B cell (primary cell): ENCODE measurements around the gene ITGA5. TPM values are rescaled to one million over a fixed set of nuclear protein-coding genes. Genes with fewer than 3 reads are reported as not detected.

Source experiments
- ATAC-seq: fragments of 200-7000 bp; cut with Tn5 transposase; one replicate; pipeline ENCODE4 v1.10.0; 2021; ENCODE audit warnings: low read depth, mild to moderate bottlenecking, moderate number of reproducible peaks, moderate library complexity
- CTCF ChIA-PET: fragments of 350-600 bp; sonication (Branson Sonifier 250); formaldehyde crosslinking; loops from one replicate; lab custom pipeline; 2021; ENCODE audit warnings: antibody characterized with exemption, inconsistent platforms; lab: Charles Lee
- POLR2A ChIA-PET: fragments of 350-600 bp; sonication (Branson Sonifier 250); formaldehyde crosslinking; loops from one replicate; lab custom pipeline; 2021; ENCODE audit warnings: antibody characterized with exemption; lab: Charles Lee
- DNase-seq: peaks from one replicate; pipeline ENCODE4 v3.0.0; 2013
- H2AFZ ChIP-seq: 2 replicates; pipeline ENCODE4 v1.6.1; 2012; ENCODE audit warnings: mild to moderate bottlenecking, low read depth, low read length; ENCODE audit not compliant: insufficient read depth, poor library complexity, severe bottlenecking
- H3K27ac ChIP-seq, 2 donors: 1 replicate in 1 of 2; 2 replicates in 1 of 2; pipeline ENCODE4 v1.5.1; 2012 to 2013; ENCODE audit warnings: low read length in 2 of 2, mild to moderate bottlenecking in 2 of 2, moderate library complexity in 1 of 2
- H3K27me3 ChIP-seq, 4 experiments: fragments of 200-600 bp in 1 of 4; sonication (generic) in 1 of 4; replicated peaks in 1 of 4; 1 replicate in 2 of 4; 2 replicates in 2 of 4; pipeline versions ENCODE4 v1.6.1 to v1.7.0; 2013 to 2016; ENCODE audit warnings: low read length in 3 of 4, mild to moderate bottlenecking in 2 of 4, mixed read lengths in 1 of 4, moderate library complexity in 1 of 4; ENCODE audit not compliant: insufficient read depth in 4 of 4, control insufficient read depth in 3 of 4; ENCODE audit errors: control extremely low read depth in 1 of 4
- H3K36me3 ChIP-seq, 2 experiments: replicated peaks in 1 of 2; 1 replicate in 1 of 2; 2 replicates in 1 of 2; pipeline versions ENCODE4 v1.6.1 to v1.7.1; 2013; ENCODE audit warnings: low read length in 1 of 2; ENCODE audit not compliant: insufficient read depth in 2 of 2, control insufficient read depth in 1 of 2; ENCODE audit errors: control extremely low read depth in 1 of 2, extremely low read depth in 1 of 2
- H3K4me1 ChIP-seq, 2 donors: fragments of 200-600 bp in 1 of 2; sonication (generic) in 1 of 2; 1 replicate in 1 of 2; 2 replicates in 1 of 2; pipeline versions ENCODE4 v1.5.1 to v1.6.1; 2013 to 2017; ENCODE audit warnings: low read length in 2 of 2; ENCODE audit not compliant: control insufficient read depth in 2 of 2, insufficient read depth in 2 of 2
- H3K4me2 ChIP-seq: replicated peaks from 2 replicates; pipeline ENCODE3; 2012; ENCODE audit warnings: mild to moderate bottlenecking, low read depth, low read length; ENCODE audit not compliant: poor library complexity, severe bottlenecking
- H3K4me3 ChIP-seq, 5 experiments: fragments of 200-600 bp in 1 of 5; sonication (generic) in 1 of 5; 1 replicate in 3 of 5; 2 replicates in 2 of 5; pipeline versions ENCODE4 v1.5.1 to v1.7.0; 2011 to 2016; ENCODE audit warnings: low read length in 4 of 5, mild to moderate bottlenecking in 4 of 5, low read depth in 2 of 5, control low read depth in 1 of 5, moderate library complexity in 1 of 5; ENCODE audit not compliant: insufficient read depth in 1 of 5; ENCODE audit errors: control extremely low read depth in 1 of 5, extremely low read depth in 1 of 5
- H3K79me2 ChIP-seq: fragments of 200-600 bp; sonication (generic); one replicate; pipeline ENCODE4 v1.6.0; 2016; ENCODE audit warnings: low read length; ENCODE audit not compliant: control insufficient read depth, insufficient read depth
- H3K9ac ChIP-seq: fragments of 200-600 bp; sonication (generic); 2 replicates; pipeline ENCODE4 v1.6.1; 2017; ENCODE audit warnings: mild to moderate bottlenecking, low read length, moderate library complexity
- H3K9me3 ChIP-seq, 3 donors: one replicate each; pipeline versions ENCODE4 v1.6.1 to v1.7.1; 2013; ENCODE audit warnings: low read length in 2 of 3; ENCODE audit not compliant: control insufficient read depth in 2 of 3, insufficient read depth in 1 of 3; ENCODE audit errors: control extremely low read depth in 1 of 3
- H4K20me1 ChIP-seq: 2 replicates; pipeline ENCODE4 v1.6.0; 2012; ENCODE audit warnings: mild to moderate bottlenecking, low read length; ENCODE audit not compliant: insufficient read depth, control insufficient read depth, poor library complexity, severe bottlenecking
- H3K27ac Mint-ChIP-seq: one replicate; pipeline ENCODE4 v1.8.0; 2021; ENCODE audit warnings: mixed read lengths
- H3K27me3 Mint-ChIP-seq: one replicate; pipeline ENCODE4 v1.8.0; 2021; ENCODE audit warnings: mixed read lengths
- H3K4me1 Mint-ChIP-seq: one replicate; pipeline ENCODE4 v1.8.0; 2021; ENCODE audit warnings: mixed read lengths
- H3K4me3 Mint-ChIP-seq: one replicate; pipeline ENCODE4 v1.8.0; 2021; ENCODE audit warnings: mixed read lengths
- H3K9me3 Mint-ChIP-seq: one replicate; pipeline ENCODE4 v1.8.0; 2022; ENCODE audit warnings: mixed read lengths; ENCODE audit not compliant: insufficient read depth
- EZH2 ChIP-seq: IDR thresholded peaks from 2 replicates; pipeline ENCODE4 v1.6.1; 2012; ENCODE audit warnings: borderline replicate concordance, low read depth, mild to moderate bottlenecking, moderate library complexity, low read length; ENCODE audit not compliant: insufficient read depth, poor library complexity, severe bottlenecking
- WGBS: methylation state at CpG from one replicate; pipeline ENCODE4 v1.1.5; 2013; ENCODE audit warnings: missing lambda C conversion rate; ENCODE audit not compliant: insufficient coverage; 5-methylcytosine and 5-hydroxymethylcytosine counted together
- intact Hi-C: fragments of 100-400 bp; cut with micrococcal nuclease; formaldehyde crosslinking; loops from one replicate; pipeline ENCODE4 v1.10.0; 2022
- polyA plus RNA-seq: library from polyadenylated mRNA; depleted of rRNA; stranded (reverse); fragments of >200 nt; gene quantifications from 2 replicates; pipeline ENCODE4 v1.2.3, GENCODE V29; 2012
- total RNA-seq, 2 donors: library from RNA; stranded (reverse); fragments of 120-200 nt in 1 of 2; gene quantifications; 1 replicate in 1 of 2; 2 replicates in 1 of 2; pipeline versions ENCODE4 v1.2.3 to v1.2.4, GENCODE V29; 2013 to 2022
- TF ChIP-seq, protein P1 (sequence below): fragments of 200-600 bp; IDR thresholded peaks from one replicate; pipeline ENCODE4 v1.8.0; 2022; ENCODE audit warnings: antibody characterized with exemption, mild to moderate bottlenecking

ITGA5 gene
- total and polyA plus RNA-seq, 2 donors (not counting 1 experiment from before 2014, with no cell fraction given) = 3.6 to 6.1 TPM

DNA sequence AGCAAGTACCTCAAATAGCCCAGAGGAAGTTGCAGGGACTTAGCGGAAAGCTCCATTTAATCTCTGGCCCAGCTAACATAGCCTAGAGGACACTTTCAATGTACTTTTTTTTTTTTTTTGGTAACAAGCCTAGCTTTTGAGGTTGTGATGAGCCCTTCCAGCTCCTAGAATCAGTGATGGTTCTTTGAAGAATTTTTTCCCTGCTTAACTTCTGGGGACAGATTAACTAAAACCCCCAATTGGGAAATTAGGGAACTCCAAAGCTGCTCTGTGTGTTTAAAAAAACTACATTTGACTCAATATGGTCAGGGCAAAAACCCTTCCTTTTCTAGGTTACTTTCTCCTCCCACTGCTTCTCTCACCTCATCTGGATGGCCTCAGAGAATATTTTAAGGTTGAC, 23.9 kb upstream of the ITGA5 start:
- ATAC-seq (no peak), DNase-seq (no peak)
- Histone ChIP-seq H3K9me3 (no peaks in the 10 kb centered on the region), H3K4me3 (no peak overlapping the region), H4K20me1 (no peaks in the 10 kb centered on the region), H3K36me3 (no peaks in the 10 kb centered on the region), H3K27ac (no peak overlapping the region), H3K4me2 (no peak overlapping the region), H3K79me2 (no peaks in the 10 kb centered on the region), H3K9ac (no peak overlapping the region), H2AFZ (no peak overlapping the region), H3K4me1 (peaks cover 0 to 3% of the 10 kb centered on the region in 2 donors), H3K27me3 (peaks cover 0 to 4% (median 0%) of the 10 kb centered on the region in 4 experiments)
- no peak for TF ChIP-seq EZH2
- TF ChIP-seq, protein P1, sequence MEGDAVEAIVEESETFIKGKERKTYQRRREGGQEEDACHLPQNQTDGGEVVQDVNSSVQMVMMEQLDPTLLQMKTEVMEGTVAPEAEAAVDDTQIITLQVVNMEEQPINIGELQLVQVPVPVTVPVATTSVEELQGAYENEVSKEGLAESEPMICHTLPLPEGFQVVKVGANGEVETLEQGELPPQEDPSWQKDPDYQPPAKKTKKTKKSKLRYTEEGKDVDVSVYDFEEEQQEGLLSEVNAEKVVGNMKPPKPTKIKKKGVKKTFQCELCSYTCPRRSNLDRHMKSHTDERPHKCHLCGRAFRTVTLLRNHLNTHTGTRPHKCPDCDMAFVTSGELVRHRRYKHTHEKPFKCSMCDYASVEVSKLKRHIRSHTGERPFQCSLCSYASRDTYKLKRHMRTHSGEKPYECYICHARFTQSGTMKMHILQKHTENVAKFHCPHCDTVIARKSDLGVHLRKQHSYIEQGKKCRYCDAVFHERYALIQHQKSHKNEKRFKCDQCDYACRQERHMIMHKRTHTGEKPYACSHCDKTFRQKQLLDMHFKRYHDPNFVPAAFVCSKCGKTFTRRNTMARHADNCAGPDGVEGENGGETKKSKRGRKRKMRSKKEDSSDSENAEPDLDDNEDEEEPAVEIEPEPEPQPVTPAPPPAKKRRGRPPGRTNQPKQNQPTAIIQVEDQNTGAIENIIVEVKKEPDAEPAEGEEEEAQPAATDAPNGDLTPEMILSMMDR = no peak
- POLR2A ChIA-PET = no interaction called here
- H3K27ac Mint-ChIP-seq = no peak overlapping the region
- H3K9me3 Mint-ChIP-seq = no peaks in the 10 kb centered on the region
- no peak overlapping the region for H3K4me3 Mint-ChIP-seq
- CTCF ChIA-PET = interaction anchor here (0.7 to 34.5 kb wide), 2 partner anchors 16 to 42 kb away, joined by 4 to 1030 read pairs; no protein-coding TSS in a partner anchor
- intact Hi-C loops = no loop called here
- H3K27me3 Mint-ChIP-seq = peaks cover 11% of the 10 kb centered on the region
- WGBS = 89% methylated on average over 1 of the region's 1 CpG
- H3K4me1 Mint-ChIP-seq = peaks cover 2% of the 10 kb centered on the region

DNA sequence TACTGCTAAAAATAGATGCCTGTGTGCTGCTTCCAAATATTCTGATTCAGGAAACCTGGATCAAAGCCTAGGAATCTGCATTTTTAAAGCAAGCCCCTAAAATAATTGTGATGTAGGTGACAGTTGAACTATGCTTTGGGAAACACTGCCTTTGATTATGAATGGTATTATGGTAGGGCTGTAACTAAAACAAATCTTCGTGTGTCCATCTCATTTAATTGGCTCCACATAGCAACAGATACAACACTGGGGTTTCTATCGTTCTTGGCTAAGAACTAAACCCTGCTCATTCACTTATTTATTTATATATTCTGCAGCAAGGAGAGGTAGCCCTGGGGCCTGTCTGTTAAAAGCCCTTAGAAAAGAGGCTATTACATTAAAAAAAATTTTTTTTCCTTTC, 23.0 kb upstream of the ITGA5 start:
- H3K4me1 ChIP-seq = peaks cover 0 to 3% of the 10 kb centered on the region in 2 donors
- Mint-ChIP-seq H3K27me3 (peaks cover 11% of the 10 kb centered on the region), H3K4me1 (peaks cover 2% of the 10 kb centered on the region), H3K9me3 (no peaks in the 10 kb centered on the region), H3K4me3 (no peak overlapping the region), H3K27ac (no peak overlapping the region)
- H3K4me2 ChIP-seq = no peak overlapping the region
- H3K9ac ChIP-seq = no peak overlapping the region
- TF ChIP-seq, protein P1 = no peak
- TF ChIP-seq EZH2 = no peak
- no peaks in the 10 kb centered on the region for H3K36me3 ChIP-seq
- DNase-seq = no peak
- no peaks in the 10 kb centered on the region for H3K79me2 ChIP-seq
- H3K4me3 ChIP-seq = no peak overlapping the region
- peaks cover 0 to 4% (median 0%) of the 10 kb centered on the region in 4 experiments for H3K27me3 ChIP-seq
- ChIA-PET POLR2A (no interaction called here), CTCF (interaction anchor here (34.5 kb wide), 1 partner anchor 41 kb away, joined by 1030 read pairs; no protein-coding TSS in a partner anchor)
- no peaks in the 10 kb centered on the region for H4K20me1 ChIP-seq
- H3K9me3 ChIP-seq = no peaks in the 10 kb centered on the region
- no peak for ATAC-seq
- intact Hi-C loops = no loop called here
- no peak overlapping the region for H2AFZ ChIP-seq
- no peak overlapping the region for H3K27ac ChIP-seq
- no CpG with 5 or more reads among the region's 2 CpGs for WGBS
